Fibroblast of pulmonary artery (primary cell): Measurements from ENCODE around the gene CFAP92.

Source experiments
- DNase-seq: peaks from one replicate; pipeline ENCODE4 v3.0.0-alpha.2; 2010; ENCODE audit warnings: low read depth
- H3K4me3 ChIP-seq: replicated peaks from 2 replicates; pipeline ENCODE4 v1.5.1; 2011; ENCODE audit warnings: low read depth, mild to moderate bottlenecking, control low read depth, low read length, moderate library complexity
- TF ChIP-seq, protein P1 (sequence below): IDR thresholded peaks from 2 replicates; pipeline ENCODE4 v1.5.1; 2011; ENCODE audit warnings: mild to moderate bottlenecking, control low read depth, low read length, inconsistent platforms; ENCODE audit errors: missing control alignments

The CFAP92 gene

DNA sequence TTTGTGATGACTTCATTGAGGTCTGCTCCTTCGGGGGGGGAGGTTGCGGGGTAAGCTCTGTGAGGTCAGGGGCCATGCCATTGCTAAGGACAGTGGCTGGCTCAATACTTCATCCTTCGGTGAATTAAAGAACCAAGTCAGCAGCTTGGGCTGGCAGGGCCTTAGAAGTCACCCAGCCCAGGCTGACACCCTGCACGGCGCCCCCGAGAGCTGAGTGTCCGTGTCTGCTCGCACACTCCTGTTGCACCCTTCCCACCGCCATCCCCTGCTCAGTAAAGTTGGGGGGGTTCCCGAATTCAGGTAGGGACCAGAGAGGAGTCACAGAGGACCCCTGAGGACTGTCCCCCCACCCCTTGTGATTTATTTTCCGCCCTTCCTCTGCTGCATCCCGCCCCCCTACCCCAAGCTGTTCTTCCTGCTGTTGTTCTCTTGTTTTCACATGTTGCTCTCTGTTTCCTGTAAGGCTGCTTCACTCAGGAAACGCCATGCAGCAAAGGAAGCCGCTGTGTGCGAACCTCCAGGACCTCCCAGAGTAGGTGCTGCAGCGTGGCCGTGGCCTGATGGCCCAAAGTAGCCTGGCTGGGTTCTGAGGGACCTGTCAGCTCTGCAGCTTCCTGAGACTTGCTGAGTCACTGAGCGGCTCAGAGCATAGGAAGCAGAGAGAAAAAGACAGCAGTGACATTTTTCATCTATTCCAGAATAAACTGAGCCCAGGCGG, 21.7 kb upstream of the CFAP92 start:
- H3K4me3 ChIP-seq = no peak overlapping the region
- DNase-seq = peak; percentile 20
- TF ChIP-seq, protein P1, sequence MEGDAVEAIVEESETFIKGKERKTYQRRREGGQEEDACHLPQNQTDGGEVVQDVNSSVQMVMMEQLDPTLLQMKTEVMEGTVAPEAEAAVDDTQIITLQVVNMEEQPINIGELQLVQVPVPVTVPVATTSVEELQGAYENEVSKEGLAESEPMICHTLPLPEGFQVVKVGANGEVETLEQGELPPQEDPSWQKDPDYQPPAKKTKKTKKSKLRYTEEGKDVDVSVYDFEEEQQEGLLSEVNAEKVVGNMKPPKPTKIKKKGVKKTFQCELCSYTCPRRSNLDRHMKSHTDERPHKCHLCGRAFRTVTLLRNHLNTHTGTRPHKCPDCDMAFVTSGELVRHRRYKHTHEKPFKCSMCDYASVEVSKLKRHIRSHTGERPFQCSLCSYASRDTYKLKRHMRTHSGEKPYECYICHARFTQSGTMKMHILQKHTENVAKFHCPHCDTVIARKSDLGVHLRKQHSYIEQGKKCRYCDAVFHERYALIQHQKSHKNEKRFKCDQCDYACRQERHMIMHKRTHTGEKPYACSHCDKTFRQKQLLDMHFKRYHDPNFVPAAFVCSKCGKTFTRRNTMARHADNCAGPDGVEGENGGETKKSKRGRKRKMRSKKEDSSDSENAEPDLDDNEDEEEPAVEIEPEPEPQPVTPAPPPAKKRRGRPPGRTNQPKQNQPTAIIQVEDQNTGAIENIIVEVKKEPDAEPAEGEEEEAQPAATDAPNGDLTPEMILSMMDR = no peak

DNA sequence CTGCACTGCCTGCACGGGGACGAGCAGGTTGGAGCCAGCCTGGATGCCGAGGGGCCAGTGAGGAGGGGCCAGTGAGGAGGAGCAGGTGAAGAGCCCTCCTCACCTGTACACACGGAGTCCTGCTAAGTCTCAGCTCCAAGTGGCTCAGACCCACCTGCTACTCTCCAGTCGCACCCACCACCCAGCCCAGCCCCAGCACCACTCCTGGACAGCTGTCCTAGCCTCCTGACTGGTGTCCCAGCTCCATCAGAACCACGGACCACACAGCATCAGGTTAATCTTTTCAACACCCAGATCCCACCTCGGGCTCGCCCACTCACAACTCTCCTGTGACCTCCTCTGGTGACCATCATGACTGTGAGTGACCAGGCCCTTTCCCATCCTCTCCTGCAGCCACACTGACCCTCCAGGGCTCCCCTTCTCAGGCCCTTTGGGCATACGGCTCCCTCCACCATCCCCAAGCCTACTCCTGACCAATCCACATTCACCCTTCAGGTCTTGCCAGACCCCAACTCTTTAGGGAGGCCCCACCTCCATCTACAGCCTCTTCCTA, 21.0 kb upstream of the CFAP92 start:
- no peak overlapping the region for H3K4me3 ChIP-seq
- no peak for DNase-seq
- TF ChIP-seq, protein P1 = no peak

DNA sequence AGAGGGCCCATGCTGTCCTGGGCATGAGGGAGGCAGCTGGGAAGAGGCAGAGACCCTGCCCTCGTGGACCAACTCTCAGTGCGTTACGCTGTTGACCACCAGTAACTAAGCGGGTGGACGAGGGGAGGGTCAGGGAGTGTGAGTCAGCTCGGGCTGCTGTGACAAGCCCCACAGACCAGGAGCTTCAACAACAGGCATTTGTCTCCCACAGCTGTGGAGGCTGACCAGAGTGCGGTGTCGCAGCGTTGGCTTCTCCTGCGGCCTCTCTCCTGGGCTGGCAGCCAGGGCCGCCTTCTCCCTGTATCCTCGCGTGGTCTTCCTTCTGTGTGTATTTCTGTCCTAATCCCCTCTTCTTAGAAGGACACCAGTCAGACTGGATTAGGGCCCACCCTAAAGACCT, 20.3 kb upstream of the CFAP92 start:
- TF ChIP-seq, protein P1 = no peak
- DNase-seq = no peak

DNA sequence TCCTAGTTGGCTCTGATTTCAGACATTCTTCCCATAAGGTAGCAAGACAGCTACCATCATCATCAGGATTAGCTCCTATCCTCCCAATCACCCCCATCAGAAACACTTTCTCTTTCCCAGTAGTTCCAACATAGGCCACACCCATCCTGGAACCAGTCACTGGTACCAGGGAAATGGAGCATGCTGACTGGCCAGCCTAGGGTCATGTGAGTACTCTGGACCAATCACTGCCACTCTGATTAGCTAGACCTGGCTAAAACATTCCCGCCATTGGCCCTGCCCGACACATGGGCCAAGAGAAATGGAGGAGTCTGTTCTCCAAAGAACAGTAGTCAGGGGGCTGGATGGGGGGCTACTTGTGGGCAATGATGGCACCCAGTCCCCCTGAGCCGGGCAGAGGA, 19.6 kb upstream of the CFAP92 start:
- no peak for DNase-seq
- no peak overlapping the region for H3K4me3 ChIP-seq
- TF ChIP-seq, protein P1 = no peak

More for the DNA sequence above, 20.3 kb upstream of the CFAP92 start:
- no peak overlapping the region for H3K4me3 ChIP-seq

DNA sequence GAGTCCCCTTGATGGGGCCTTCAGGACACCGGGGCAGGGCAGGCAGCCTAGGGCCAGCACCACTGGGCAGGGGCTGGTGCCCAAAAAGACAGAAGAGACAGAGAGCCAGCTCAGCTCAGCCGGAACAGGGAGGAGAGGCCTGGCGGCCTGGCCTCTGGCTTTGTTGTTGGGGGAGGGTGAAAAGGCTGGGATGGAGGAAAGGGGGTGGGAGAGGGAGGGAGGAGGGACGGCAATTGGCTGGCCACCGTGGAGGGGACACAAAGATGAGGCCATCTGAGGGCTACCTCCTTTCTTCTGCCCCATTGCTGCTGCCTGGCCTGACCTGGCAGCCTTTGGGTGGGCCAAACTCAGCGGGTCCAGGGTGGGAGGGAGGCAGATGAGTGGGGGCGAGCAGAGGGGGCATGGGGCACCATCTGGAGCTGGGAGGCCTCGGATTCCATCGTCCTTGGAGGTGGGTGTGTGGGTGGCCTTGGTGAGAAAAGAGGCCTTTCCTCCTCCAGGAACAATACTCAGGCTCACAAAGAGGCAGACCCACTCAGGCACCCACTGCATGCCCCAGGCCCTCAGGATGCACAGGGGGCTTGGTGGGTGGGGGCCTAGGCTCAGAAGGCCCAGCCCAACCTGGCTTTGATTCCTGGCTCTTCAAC, 16.6 kb upstream of the CFAP92 start:
- DNase-seq = no peak
- TF ChIP-seq, protein P1 = no peak
- H3K4me3 ChIP-seq = no peak overlapping the region

DNA sequence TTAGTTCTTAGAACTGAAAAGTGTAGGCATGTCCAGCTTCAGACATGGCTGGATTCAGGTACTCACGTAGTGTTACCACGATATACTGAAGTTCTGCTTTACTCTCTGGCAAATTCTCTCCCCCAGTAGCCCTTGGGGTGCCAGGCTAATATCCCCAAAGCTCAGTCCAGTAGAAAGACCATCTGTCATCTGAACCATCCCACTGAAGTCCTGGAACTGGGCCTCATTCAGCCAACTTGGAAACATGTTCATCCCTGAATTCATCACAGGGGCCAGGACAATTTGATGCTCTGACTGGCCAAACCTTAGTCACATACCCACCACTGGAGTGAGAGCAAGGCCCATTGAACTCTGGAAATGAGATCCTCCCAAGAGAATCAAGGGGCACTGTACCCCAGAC, 15.4 kb upstream of the CFAP92 start:
- TF ChIP-seq, protein P1 = no peak
- no peak for DNase-seq
- no peak overlapping the region for H3K4me3 ChIP-seq
